WTC11 (cell line): ENCODE results near the gene PRKN.

Experiments used
- ARID4B ChIP-seq: sonication (generic); formaldehyde crosslinking; IDR thresholded peaks from 2 replicates; pipeline ENCODE4 v1.8.0; 2023; ENCODE audit warnings: missing genetic modification reagents, mild to moderate bottlenecking, borderline replicate concordance
- ATF3 ChIP-seq: sonication (generic); formaldehyde crosslinking; conservative IDR thresholded peaks from 2 replicates; pipeline ENCODE4 v1.8.1; 2022; ENCODE audit warnings: mild to moderate bottlenecking, missing genetic modification reagents
- CTCF ChIP-seq: fragments of 200-600 bp; IDR thresholded peaks from 2 replicates; pipeline ENCODE4 v1.8.0; 2022; ENCODE audit warnings: antibody characterized with exemption
- GRHL2 ChIP-seq: fragments of 250-450 bp; sonication (Bioruptor Pico); IDR thresholded peaks from 2 replicates; pipeline ENCODE4 v1.8.0; 2022; ENCODE audit warnings: mild to moderate bottlenecking, moderate library complexity; ENCODE audit not compliant: insufficient replicate concordance, severe bottlenecking
- PRRX2 ChIP-seq: fragments of 250-450 bp; sonication (Bioruptor Pico); IDR thresholded peaks from 2 replicates; pipeline ENCODE4 v1.8.0; 2021; ENCODE audit warnings: mild to moderate bottlenecking
- SP1 ChIP-seq: sonication (generic); formaldehyde crosslinking; conservative IDR thresholded peaks from 2 replicates; pipeline ENCODE4 v1.8.1; 2022; ENCODE audit warnings: missing genetic modification reagents
- TEAD4 ChIP-seq: sonication (generic); formaldehyde crosslinking; IDR thresholded peaks from 2 replicates; pipeline ENCODE4 v1.8.0; 2022; ENCODE audit warnings: mild to moderate bottlenecking, missing genetic modification reagents
- ZBTB43 ChIP-seq: sonication (generic); formaldehyde crosslinking; IDR thresholded peaks from 2 replicates; pipeline ENCODE4 v1.8.1; 2023; ENCODE audit warnings: mild to moderate bottlenecking, missing genetic modification reagents
- ZNF263 ChIP-seq: sonication (generic); formaldehyde crosslinking; IDR thresholded peaks from 2 replicates; pipeline ENCODE4 v1.8.1; 2022; ENCODE audit warnings: low read depth, mild to moderate bottlenecking, moderate library complexity, missing genetic modification reagents
- ZNF425 ChIP-seq: fragments of 250-450 bp; sonication (Bioruptor Pico); conservative IDR thresholded peaks from 2 replicates; pipeline ENCODE4 v1.9.0; 2021; ENCODE audit warnings: mild to moderate bottlenecking

- TF ChIP-seq CTCF (no peak), TEAD4 (CRISPR knock-in tag) (no peak), ZNF425 (CRISPR knock-in tag) (no peak), ATF3 (CRISPR knock-in tag) (no peak), ARID4B (CRISPR knock-in tag) (no peak), ZNF263 (no peak), GRHL2 (no peak), ZBTB43 (CRISPR knock-in tag) (no peak), SP1 (CRISPR knock-in tag) (no peak), PRRX2 (no peak)
Measured at GRCh38 chr6:162615016-162615705, 112.4 kb downstream of the PRKN start.
